ENCODE measurements around the gene EHBP1L1.
"Not testable (repeated sequence)": the region's sequence is repeated elsewhere in the genome, so short reads cannot be mapped to it uniquely, and the experiment has no call there.

The EHBP1L1 gene

DNA sequence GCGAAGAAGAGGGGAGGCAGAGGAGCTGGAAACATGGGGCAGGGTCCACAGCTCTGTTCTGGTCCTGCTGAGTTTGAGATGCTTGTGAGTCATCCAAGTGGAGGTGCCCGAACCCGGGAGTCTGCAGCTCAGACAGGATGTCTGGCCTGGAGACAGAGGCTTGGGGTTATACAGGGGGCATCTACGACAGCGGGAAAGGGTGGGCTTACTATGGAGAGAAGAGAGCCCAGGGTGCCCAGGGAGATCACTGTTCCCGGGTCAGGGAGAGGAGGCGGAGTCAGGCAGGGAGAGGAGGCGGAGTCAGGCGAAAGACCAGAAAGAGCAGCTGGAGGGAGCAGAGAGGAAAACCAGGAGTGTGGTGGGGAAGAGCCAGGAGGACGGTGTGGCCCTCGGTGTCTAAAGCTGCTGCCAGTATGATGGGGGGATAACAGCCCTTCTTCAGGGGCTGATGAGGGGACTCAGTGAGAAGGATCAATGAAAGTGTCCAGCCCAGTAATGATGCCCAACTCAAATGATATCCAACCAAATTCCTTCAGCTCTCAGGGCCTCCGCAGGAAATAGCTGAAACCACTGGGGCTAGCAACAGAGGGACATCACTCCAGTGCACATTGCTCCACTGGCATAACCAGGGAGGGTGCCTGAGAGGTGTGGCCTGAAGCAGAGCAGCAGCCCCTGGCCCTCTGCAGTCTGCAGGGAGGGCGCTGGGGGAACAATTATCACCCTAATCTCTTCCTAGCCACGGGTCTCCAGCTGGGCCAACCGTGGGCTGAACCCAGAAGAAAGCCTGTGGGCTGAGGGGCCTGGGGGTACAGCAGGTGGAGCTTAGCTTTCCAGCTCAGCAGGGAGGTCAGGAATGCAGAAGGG, 15.1 kb upstream of the EHBP1L1 start:
- DNase-seq: peak; percentile 76

DNA sequence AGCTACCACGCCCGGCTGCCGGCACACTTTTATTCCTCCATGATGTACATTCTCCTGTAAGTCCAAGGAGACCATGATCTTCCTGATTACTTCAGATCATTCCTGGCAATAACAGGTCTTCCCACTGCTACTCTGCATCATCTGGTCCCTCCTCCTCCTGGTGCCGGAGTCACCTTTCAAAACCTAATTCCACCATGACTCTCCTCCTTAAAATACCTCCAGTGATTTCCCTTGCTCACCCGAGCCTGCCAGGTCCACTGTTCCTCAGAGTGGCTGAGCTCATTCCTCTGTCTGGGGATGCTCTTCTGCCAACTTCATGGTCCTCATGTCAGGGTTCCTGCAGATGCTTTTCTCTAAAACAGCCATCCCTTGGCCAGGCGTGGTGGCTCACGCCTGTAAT, 13.8 kb upstream of the EHBP1L1 start:
- DNase-seq: no peak

DNA sequence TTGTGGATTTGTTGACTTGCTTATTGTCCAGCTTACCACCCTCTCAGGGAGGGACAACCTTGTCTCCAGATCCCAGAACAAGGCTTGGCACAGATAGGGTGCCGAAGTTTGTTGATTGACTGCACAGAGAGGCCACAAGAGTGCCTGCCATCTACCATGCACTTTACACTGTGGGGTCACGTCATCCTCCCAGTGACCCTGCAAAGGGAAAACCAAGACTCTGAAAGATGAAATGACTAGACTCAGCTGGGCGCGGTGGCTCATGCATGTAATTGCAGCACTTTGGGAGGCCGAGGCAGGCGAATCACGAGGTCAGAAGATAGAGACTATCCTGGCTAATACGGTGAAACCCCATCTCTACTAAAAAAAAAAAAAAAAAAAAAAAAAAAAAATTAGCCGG, 13.1 kb upstream of the EHBP1L1 start:
- DNase-seq: no peak

DNA sequence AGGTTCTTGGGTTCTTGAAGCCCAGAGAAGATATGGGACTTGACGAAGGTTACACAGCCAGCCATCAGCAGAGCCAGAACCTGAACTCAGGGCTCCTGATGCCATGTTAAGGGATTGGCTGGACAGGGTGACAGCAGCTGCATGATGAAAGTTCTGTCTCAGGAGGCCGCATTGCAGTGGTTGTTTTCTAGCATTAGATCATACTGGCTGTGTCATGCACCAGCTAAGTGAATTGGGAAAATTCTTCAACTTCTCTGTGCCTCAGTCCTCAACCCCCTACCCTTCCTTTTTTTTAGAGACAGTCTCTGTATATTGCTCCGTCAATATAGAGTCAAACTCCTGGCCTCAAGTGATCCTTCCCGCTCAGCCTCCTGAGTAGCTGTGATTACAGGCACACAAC, 12.3 kb upstream of the EHBP1L1 start:
- no peak for DNase-seq

DNA sequence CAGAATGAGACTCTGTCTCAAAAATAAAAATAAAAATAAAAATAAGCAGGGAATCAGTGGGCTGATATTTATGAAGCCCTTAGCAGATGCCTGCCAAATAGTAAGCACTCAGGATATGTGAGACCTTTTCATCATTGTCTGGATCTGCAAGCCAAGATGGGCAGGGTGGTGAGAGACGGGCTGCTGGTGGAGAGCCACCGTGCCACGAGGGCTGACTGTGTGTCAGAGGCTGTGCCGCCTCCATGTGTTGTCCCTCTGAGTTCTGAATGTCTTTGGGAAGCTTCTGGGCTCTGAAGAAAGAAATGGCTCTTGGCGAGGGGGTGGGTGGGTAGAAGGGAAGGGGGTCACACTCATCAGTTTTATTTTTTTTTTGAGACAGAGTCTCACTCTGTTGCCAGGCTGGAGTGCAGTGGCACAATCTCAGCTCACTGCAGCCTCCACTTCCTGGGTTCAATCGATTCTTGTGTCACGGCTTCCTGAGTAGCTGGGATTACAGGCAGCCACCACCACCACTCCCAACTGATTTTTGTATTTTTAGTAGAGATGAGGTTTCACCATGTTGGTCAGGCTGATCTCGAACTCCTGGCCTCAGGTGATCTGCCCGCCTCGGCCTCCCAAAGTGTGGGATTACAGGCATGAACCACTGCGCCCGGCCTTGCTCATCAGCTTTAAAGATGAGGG, 10.8 kb upstream of the EHBP1L1 start:
- not testable (repeated sequence) for DNase-seq

DNA sequence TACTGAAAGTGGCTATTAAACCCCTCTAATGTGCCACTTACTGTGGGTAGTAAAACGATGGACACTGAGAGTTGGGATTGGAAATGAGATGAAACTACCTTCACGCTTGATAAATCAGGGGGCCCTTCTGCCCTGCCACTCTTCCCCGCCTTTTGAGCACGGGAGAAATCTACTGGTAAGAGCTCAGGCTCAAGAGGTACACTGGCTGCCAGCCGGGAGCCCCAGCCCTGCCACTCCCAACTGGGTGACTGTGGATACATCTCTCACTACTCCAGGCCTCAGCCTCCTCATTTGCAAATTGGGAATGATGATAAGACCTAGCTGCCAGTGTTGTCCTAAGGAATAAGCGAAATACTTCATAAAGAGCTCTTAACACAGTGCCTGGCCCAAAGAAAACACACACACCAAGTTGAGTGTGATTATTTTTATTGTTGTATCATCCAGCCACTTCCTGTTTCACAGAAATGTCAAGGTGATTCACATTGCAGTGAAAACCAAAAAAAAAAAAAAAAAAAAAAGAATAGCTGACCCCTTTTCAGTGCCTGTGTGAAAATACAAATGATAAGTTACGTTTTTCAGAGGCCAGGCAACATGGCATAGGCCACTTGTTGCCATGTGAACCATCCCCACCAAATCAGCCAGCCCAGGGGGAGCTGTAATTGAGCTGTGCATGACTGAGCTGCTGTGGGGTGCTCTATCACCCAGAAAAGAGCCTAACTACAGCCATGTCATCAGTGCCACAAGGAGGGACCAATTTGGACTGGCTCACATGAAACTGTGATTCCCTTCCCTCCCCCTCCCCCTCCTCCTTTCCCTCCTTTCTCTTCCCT, 10.0 kb upstream of the EHBP1L1 start:
- no peak for DNase-seq

DNA sequence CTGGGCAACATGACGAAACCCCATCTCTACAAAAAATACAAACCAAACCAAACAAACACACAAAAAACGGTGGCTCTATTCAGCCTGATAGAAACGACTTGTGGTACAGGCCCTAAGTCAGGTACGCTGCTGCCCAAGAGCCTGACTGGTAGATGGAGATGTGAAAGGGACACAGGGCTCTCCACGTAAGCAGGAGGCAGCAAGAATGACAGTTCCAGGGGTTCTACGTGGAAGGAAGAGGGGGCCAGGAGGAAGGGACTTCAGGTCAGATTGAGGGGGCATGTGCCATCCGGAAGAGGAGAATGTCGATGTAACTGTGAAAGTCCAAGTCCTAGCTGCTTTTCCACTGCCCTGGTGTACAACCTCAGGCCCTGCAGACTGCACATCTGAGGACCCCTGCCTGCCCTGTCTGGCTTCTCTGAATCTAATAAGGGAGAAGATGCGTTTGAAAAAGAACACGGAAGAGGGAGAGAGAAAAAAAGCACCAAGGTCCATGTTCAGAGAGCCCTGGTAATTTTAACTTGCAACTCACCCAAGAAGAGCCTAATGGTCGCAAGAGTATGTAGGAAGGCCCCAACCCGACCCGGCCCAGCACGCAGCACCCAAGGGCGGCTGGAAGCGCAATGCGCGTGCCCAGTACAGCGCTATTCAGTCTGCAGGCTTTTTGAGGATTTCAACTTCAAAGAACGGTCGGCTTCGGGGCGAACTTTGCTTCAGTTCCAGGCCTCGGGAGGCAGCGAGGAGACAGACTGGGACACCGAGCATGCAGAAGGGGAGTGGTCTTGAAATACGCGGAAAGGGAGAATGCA, 6.5 kb upstream of the EHBP1L1 start:
- DNase-seq: no peak

DNA sequence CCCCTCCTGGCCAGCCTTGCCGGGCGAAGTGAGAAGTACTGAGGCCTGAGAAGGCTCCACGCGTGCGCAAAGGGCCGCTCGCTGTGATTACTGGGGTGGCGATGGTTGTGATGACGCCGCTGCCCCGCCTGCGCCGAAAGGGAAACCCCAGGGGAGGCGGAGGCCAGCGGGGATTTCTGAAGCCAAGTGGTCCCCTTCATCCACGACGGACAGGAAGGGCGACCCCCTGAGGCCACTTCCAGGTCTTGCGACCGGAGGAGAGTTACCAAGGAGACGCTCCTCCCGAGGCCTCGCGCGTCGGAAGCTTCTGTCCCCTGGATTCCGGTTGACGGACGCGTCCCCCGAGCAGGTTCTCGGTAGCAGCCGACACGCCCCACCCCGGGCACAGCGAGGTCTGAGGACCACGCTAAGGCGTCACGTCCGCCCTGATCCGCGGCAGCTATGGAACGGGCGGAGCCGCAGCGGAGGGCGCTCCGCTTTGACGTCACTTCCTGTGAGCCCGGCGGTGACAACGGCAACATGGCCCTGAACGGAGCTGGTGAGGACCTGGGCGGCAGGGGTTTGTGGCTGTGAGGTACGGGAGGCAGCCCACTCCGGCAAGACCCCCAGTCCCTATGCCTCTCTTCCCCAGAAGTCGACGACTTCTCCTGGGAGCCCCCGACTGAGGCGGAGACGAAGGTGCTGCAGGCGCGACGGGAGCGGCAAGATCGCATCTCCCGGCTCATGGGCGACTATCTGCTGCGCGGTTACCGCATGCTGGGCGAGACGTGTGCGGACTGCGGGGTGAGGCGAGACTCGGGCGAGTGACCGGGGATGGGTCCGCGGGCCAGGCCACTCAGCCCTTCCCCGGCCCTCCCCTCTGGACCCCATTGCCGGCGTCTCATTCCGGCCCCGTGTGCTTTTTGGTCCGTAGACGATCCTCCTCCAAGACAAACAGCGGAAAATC, 5.6 kb upstream of the EHBP1L1 start, which contains the start of gene ZNRD2:
TSS of gene ZNRD2 (plus strand) at position 505 of the 946 bp plus-strand sequence. CDS start at position 520, 15 bp downstream.
- peak; percentile 99 for DNase-seq

DNA sequence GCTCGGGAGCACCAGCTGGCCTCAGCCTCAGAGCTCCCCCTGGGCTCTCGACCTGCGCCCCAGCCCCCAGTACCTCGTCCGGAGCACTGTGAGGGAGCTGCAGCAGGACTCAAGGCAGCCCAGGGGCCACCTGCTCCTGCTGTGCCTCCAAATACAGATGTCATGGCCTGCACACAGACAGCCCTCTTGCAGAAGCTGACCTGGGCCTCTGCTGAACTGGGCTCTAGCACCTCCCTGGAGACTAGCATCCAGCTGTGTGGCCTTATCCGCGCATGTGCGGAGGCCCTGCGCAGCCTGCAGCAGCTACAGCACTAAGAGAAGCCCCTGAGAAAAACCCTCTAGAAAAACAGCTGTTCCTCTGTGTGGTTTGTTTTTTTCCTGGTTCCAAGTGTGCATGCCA, 4.4 kb upstream of the EHBP1L1 start:
- DNase-seq: no peak

DNA sequence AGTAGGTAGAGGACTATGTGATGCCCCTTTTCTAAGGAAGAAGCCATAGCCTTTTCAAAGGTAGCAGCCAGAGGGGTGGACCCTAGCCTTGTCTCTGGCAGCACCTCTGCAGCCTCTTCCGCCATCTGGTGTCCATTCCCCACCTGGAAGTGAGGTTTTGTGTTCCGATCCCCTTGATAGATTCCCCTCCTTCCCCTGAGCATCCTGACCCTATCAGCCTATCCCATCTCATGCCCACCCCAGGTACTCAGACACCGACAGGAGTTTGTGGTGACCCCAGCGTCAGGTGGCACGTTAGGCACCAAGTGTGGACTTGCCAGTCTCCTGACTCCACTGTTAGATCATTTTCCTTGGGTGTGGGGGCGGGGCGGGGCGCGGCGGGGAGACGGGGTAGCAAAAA, 3.9 kb upstream of the EHBP1L1 start:
- DNase-seq: peak; percentile 51

DNA sequence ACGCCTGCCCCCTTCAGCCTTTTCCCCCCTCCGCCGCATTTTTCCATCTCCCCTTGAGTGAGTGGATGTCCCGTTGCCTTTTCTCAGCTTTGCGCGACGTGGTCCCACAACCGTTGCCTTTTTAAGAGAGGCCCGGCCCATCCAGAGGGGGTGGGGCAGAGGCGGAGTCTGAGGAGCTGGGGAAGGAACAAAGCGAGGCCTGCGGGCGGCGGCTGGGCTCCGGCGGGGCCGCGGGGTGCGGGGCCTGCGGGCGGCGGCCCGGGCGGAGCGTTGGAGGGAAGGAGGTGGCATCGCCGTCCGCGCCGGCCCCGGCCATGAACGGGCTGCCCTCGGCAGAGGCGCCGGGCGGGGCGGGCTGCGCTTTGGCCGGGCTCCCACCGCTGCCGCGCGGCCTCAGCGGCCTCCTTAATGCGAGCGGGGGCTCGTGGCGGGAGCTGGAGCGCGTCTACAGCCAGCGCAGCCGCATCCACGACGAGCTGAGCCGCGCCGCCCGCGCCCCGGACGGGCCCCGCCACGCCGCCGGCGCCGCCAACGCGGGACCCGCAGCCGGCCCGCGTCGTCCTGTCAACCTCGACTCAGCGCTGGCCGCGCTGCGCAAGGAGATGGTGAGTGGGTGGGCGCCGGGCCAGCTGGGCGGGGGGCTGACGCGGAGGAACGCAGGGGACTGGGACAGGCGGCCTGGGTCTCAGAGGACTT, 3.3 kb upstream of the EHBP1L1 start, which contains the start of gene FAM89B:
TSS of gene FAM89B (plus strand) at position 183 of the 696 bp plus-strand sequence. CDS start at position 315, 132 bp downstream.
- DNase-seq: peak; percentile 88

DNA sequence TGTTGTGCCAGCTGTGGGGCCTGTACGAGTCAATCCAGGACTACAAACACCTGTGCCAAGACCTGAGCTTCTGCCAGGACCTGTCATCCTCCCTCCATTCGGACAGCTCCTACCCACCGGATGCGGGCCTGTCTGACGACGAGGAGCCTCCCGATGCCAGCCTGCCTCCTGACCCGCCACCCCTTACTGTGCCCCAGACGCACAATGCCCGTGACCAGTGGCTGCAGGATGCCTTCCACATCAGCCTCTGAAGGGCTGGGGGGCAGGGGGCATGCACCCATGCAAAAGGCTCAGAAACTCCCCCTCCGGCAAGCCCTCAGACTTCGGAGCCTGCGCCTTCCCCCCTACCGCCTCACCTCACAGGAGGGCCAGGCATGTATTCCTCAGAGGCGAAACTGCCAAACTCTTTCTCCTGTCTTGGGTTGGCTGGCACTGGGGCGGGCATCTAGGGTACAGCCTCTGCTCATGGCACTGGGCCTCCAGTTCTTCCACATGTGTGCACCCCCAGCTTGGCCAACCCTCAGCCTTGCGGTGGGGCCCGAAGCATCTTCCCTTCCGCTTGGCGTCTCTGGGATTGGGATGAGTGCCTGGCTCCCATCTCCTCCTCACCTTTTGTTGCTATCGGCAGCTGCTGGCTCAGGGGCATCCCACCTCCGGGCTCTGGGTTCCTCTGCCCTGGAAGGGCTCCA, 2.3 kb upstream of the EHBP1L1 start:
- no peak for DNase-seq

DNA sequence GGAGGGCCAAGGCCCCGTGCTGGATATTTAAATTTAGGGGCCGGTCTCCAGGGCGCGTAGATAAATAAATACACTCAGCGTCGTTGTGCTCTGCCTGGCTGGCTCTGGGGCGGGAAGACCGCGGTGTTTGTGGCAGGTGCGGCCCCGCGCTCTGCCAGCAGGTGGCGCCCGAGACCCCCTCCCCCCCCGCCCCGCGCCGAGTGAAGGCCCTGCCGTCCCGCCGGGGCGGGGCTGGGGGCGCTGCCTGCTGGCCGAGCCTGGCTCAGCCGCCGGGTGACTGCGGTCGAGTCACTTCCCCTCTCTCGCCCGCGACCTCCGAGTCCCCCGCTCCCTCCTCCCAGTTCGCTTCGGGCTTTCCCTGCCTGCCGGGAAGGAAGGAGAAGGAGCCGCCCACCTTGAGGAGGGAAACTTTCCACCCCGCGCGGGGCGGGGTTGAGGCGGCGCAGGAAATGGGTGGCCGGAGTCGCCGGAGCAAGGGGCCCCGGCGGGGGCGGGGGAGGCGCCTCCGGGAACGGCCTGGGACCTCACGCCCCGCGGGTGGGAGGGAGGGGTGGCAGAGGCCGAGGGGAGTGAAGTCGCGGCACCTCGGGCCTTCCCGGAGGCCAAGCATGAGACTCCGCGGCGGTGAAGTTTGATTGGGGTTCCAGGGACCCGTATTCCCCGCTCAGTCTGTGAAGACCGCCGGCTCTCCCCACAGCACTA, 1.6 kb upstream of the EHBP1L1 start:
- DNase-seq: peak; percentile 95

DNA sequence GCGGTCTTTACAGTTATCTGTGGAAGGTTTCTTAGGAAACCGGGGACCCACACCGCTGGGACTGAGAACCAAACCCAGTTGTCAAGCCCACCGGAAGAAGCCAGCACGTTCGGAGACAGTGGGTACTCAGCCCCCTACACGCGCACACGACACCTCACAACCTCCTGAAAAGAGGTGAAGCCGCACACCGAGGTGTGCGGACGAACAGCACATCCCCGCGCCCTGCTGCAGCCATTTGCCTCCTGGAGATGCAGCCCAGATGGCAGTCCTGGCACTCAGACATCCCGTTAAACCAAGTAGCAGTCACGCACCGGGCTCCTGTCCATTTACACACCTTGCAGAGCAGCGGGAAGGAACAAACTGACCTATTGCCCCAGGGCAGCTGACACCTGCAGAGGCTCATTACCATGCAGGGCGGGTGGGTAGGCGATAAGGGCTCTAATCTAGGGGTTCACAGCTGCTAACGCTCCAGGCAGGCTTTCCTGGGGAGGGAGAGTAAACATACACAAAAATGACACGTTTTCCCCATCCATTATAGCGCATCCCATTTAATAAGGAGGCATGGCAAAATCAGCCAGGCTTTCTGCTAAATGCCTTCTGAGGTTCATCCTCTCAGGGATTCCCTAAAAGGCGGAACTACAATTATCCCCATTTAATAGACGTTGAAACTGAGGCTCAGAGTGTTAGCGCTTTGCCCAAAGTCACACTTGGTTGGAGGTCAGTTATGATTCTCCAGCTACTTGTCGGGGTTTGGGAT, 864 bp upstream of the EHBP1L1 start:
- DNase-seq: peak; percentile 12

DNA sequence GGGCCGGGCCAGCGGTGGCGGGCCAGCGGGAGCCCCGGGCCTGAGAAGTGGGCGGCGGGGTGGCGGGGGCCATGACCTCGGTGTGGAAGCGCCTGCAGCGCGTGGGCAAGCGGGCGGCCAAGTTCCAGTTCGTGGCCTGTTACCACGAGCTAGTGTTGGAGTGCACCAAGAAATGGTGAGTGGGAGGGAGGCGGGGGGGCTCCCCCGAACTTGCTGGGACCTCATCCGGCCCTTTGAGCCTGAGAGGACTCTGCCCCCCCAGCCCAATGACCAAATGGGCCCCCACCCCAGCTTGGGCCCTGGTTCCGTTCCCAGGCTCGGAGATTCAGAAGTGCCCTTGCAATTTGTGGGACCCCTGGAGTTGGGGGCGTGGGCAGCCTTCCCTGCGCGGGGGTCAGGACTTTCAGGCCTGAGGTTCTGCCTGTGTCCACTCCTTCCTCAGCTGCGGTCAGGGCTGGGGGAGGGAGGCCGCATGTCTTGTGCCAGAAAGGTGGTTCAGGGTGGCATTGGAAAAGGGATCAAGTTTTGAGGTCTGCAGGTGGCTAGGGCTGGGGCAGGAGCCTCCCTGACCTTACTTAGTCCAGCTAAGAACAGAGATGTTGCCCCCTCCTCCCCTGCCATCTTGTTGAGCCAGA, 496 bp downstream of the EHBP1L1 start:
- DNase-seq: no peak

DNA sequence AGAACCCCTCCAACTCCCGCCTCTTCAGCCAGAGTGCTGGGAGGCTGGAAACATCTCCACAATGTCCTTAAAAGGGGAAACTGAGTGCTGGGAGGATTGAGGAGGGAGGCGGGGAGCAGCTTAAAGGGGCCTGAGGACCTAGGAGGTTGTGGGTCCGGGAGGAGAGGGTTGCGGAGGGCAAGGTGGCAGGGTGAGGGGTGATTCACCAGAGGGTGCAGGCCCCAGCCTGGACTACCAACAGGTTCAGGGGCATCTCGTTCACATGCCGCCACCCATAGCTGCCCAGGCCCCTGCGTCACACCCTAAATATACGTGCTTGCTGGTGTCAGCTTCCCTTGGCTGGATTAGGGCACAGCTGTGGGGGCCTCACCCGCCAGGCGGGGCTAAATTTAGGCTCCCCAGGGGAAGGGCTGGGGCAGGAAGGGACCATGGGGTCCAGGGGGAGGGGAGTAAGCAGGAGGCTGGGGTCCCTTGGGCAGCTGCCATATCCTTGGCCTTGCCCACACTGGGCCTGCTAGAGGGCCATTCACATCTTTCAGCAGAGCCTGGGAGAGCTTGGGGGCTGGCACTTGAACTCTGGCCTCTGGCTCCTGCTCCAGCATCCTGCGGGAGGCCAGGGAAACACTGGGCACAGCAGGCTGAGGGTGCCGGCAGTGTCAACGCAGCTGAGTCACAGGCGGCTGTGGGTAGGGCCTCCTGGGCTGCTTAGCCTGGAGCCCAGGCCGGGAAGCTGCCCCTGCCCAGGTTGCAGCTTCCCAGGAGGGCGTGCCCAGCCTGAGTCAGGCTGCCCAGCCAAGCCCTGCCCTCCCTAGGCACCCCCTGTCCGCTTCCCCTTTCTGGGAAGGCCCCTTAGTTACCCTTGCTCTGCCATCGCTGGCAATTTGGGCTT, 1.3 kb downstream of the EHBP1L1 start:
- DNase-seq: peak; percentile 30

DNA sequence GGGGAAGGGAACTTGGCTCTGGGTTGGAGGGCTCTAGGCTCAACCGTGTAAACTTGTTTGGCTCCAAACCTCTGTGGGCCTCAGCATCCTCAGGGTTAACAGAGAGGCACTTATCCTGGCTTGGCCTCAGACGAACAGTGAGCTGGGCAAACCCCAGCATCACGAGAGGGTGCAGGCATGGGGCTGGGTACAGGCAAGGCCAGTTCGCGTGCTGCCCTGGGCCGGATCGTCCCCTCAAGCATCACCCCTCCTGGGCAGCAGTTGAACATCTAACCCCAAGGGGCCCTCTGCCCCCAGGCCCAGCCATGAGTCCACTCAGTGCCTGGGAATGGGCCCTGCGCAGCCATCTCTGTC, 1.9 kb downstream of the EHBP1L1 start:
- DNase-seq: no peak
